ENCODE measurements around the gene C2orf42.

DNA sequence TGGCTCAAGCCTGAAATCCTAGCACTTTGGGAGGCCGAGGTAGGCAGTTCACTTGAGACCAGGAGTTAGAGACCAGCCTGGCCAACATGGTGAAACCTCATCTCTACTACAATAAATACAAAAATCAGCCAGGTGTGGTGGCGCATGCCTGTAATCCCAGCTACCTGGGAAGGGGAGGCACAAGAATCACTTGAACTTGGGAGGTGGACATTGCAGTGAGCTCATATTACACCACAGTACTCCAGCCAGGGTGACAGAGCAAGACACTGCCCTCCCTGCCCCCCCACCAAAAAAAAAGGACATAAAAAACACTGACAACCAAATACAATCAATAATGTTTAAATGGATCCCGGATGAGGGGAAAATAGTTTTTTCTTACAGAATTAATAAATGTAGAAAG is 49.8 kb upstream of the C2orf42 start:
- no peak for TF ChIP-seq ZNF384 (IDR thresholded peaks at IDR 0.05)
- no peak for TF ChIP-seq FOXM1 (IDR thresholded peaks at IDR 0.05; ENCODE audit: borderline replicate concordance)
- no peak for TF ChIP-seq LEF1 (IDR thresholded peaks at IDR 0.05; ENCODE audit: borderline replicate concordance)
- TF ChIP-seq NFRKB (IDR thresholded peaks at IDR 0.05) = no peak
- no peak for TF ChIP-seq FOXK2 (IDR thresholded peaks at IDR 0.05)
- TF ChIP-seq, protein P1, sequence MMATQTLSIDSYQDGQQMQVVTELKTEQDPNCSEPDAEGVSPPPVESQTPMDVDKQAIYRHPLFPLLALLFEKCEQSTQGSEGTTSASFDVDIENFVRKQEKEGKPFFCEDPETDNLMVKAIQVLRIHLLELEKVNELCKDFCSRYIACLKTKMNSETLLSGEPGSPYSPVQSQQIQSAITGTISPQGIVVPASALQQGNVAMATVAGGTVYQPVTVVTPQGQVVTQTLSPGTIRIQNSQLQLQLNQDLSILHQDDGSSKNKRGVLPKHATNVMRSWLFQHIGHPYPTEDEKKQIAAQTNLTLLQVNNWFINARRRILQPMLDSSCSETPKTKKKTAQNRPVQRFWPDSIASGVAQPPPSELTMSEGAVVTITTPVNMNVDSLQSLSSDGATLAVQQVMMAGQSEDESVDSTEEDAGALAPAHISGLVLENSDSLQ (IDR thresholded peaks at IDR 0.05) = no peak
- TF ChIP-seq BHLHE40 (IDR thresholded peaks at IDR 0.05; ENCODE audit: borderline replicate concordance) = no peak
- TF ChIP-seq ELF4 (IDR thresholded peaks at IDR 0.05) = no peak
- no peak for TF ChIP-seq CTBP1 (IDR thresholded peaks at IDR 0.05; ENCODE audit: borderline replicate concordance)
- TF ChIP-seq SP1 (IDR thresholded peaks at IDR 0.05) = no peak
- no peak for TF ChIP-seq SUZ12 (IDR thresholded peaks at IDR 0.05)

Data from HEK293T (cell line).